Raji (cell line): ENCODE measurements around the gene NXPE3.

Experiments used
- POLR2A ChIP-seq: IDR thresholded peaks from 2 replicates; pipeline ENCODE4 v1.6.1; 2011; ENCODE audit warnings: low read depth, low read length, control low read depth; ENCODE audit not compliant: insufficient read depth

NXPE3 gene

GRCh38 chr3:101821503-101821902, 42.5 kb downstream of the NXPE3 start:
- no peak for TF ChIP-seq POLR2A

GRCh38 chr3:101823525-101823924, 44.5 kb downstream of the NXPE3 start:
- no peak for TF ChIP-seq POLR2A

GRCh38 chr3:101824702-101825101, 45.7 kb downstream of the NXPE3 start:
- no peak for TF ChIP-seq POLR2A

GRCh38 chr3:101825904-101826445, 47.0 kb downstream of the NXPE3 start:
- no peak for TF ChIP-seq POLR2A

- peak; percentile 85 for TF ChIP-seq POLR2A
These were observed 48.5 kb downstream of the NXPE3 start for GRCh38 chr3:101827211-101828174.

GRCh38 chr3:101828276-101828675, 49.3 kb downstream of the NXPE3 start:
- TF ChIP-seq POLR2A, result no peak

GRCh38 chr3:101828691-101829436, 49.9 kb downstream of the NXPE3 start:
- TF ChIP-seq POLR2A, result peak; percentile 67

GRCh38 chr3:101829437-101829830, 50.4 kb downstream of the NXPE3 start:
- TF ChIP-seq POLR2A, result no peak

- TF ChIP-seq POLR2A, result no peak
These were observed 50.9 kb downstream of the NXPE3 start for GRCh38 chr3:101829874-101830273.

GRCh38 chr3:101833446-101833974, 54.5 kb downstream of the NXPE3 start:
- no peak for TF ChIP-seq POLR2A

GRCh38 chr3:101835676-101836075, 56.7 kb downstream of the NXPE3 start:
- no peak for TF ChIP-seq POLR2A

GRCh38 chr3:101836160-101836559, 57.1 kb downstream of the NXPE3 start:
- no peak for TF ChIP-seq POLR2A

- TF ChIP-seq POLR2A, result no peak
These were observed 57.9 kb downstream of the NXPE3 start for GRCh38 chr3:101836652-101837598.

- no peak for TF ChIP-seq POLR2A
These were observed 59.7 kb downstream of the NXPE3 start for GRCh38 chr3:101838691-101839090.
